ENCODE measurements around the gene DACT1. TPM values are rescaled to one million over a fixed set of nuclear protein-coding genes. Genes with fewer than 3 reads are reported as not detected.

Gene DACT1
- total RNA-seq, 4 donors from 2014 or later, result 1.7 to 3.1 TPM; not detected in 2

DNA sequence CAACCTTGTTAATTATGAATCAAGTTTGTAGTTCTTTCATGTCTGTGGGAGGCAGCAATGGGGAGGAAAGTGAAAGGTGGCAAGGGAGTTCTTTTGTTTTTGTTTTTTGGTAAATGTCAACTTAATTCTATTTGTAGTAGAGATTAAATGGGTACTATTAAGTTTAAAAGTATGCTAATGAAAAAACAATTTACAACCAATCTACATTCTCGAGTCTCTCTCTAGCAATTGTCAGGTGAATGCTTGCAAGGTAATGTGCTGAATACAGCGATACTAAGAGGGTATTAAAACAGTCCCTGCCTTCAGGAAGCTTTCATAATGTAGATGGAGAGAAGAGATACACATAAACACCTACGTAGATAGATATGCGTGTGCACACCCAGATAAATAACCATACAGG lies 1.6 kb upstream of the DACT1 start:
- Histone ChIP-seq H3K4me3 (no peak overlapping the region), H3K27me3 (peaks cover 0 to 57% (median 0%) of the 10 kb centered on the region in 4 donors), H3K36me3 (no peaks in the 10 kb centered on the region), H3K27ac (no peak overlapping the region), H3K9me3 (no peaks in the 10 kb centered on the region), H3K4me1 (peaks cover 0 to 57% (median 8%) of the 10 kb centered on the region in 3 donors)
- intact Hi-C loops (cut with DNase I), result no loop called here
- TF ChIP-seq, protein P1, sequence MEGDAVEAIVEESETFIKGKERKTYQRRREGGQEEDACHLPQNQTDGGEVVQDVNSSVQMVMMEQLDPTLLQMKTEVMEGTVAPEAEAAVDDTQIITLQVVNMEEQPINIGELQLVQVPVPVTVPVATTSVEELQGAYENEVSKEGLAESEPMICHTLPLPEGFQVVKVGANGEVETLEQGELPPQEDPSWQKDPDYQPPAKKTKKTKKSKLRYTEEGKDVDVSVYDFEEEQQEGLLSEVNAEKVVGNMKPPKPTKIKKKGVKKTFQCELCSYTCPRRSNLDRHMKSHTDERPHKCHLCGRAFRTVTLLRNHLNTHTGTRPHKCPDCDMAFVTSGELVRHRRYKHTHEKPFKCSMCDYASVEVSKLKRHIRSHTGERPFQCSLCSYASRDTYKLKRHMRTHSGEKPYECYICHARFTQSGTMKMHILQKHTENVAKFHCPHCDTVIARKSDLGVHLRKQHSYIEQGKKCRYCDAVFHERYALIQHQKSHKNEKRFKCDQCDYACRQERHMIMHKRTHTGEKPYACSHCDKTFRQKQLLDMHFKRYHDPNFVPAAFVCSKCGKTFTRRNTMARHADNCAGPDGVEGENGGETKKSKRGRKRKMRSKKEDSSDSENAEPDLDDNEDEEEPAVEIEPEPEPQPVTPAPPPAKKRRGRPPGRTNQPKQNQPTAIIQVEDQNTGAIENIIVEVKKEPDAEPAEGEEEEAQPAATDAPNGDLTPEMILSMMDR (IDR thresholded peaks at IDR 0.05), result no peak
- no peak for TF ChIP-seq POLR2A (IDR thresholded peaks at IDR 0.05)
- 55 to 66% methylated on average over 4 of the region's 4 CpGs for WGBS, 2 donors
- DNase-seq, result no peak

DNA sequence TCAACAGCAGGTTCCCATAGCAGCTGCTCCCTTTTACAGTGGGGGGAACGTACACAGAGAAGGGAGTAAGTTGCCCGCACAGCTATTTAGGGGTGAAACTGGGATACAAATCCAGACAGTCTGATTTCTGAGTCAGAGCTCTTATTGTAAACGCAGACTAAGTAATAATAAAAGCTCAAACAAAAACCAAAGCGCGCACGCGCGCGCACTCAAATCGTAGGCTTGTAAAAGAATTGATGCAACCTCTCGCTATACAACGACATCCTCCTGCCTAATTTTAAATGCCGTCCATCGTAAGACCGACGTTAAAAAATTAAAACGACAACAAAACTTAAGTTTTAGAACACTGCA lies 747 bp upstream of the DACT1 start:
- Histone ChIP-seq H3K27me3 (peaks cover 0 to 48% (median 0%) of the 10 kb centered on the region in 4 donors), H3K36me3 (no peaks in the 10 kb centered on the region), H3K27ac (peak overlapping the region in 3 of 4 donors; percentile 65 to 92 (median 91)), H3K9me3 (no peaks in the 10 kb centered on the region), H3K4me3 (peak overlapping the region; percentile 43 to 85 (median 58)), H3K4me1 (peaks cover 0 to 57% (median 8%) of the 10 kb centered on the region in 3 donors)
- TF ChIP-seq POLR2A (IDR thresholded peaks at IDR 0.05), result no peak
- TF ChIP-seq, protein P1 (IDR thresholded peaks at IDR 0.05), result no peak
- 1 to 10% methylated on average over 16 to 17 of the region's 17 CpGs for WGBS, 2 donors
- intact Hi-C loops (cut with DNase I), result no loop called here
- no peak for DNase-seq

DNA sequence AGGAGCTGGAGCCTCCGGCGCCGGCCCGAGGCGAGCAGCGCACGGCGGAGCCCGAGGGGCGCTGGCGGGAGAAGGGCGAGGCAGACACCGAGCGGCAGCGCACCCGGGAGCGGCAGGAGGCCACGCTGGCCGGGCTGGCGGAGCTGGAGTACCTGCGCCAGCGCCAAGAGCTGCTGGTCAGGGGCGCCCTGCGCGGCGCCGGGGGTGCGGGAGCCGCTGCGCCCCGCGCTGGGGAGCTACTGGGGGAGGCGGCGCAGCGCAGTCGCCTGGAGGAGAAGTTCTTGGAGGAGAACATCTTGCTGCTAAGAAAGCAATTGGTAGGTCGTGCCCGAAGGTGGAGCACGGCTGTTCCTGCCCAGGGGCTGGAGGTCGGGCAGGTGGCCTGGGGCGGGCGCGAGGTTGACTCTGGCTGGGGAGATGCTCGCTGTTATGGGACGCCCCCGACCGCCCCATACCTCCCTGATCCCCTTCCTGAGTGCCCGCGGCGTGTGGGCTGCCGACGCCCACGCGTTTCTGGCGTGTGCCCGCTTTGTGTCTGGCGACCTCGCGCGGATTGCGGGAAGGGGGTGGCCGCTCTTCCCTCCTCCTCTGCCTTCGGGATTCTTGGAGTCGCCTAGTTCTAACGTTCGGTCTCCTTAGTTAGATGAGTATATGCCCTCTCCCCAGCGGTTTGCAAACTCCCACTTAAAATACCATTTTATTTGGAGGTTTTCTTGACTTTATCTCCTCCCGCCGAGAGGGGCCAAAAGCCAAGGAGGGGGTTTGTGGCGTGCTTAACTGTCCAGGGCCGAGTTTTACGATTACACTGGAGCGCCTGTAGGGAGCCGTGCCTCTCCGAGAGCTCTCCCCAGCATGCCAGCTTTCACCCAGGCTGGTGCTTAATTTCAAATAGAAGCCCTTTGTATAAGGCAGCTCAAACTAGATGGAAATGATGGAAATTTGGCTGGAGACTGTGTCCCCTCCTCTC lies 752 bp downstream of the DACT1 start:
- H3K27ac ChIP-seq, result peak overlapping the region; percentile 62 to 92 (median 78)
- no peaks in the 10 kb centered on the region for H3K9me3 ChIP-seq
- DNase-seq, result no peak
- peaks cover 0 to 57% (median 8%) of the 10 kb centered on the region in 3 donors for H3K4me1 ChIP-seq
- no peaks in the 10 kb centered on the region for H3K36me3 ChIP-seq
- intact Hi-C loops (cut with DNase I), result no loop called here
- peaks cover 0 to 46% (median 0%) of the 10 kb centered on the region in 4 donors for H3K27me3 ChIP-seq
- H3K4me3 ChIP-seq, result peak overlapping the region; percentile 43 to 85 (median 58)
- 2 to 4% methylated on average over 17 to 28 of the region's 75 CpGs for WGBS, 2 donors
- TF ChIP-seq POLR2A (IDR thresholded peaks at IDR 0.05), result no peak
- TF ChIP-seq, protein P1 (IDR thresholded peaks at IDR 0.05), result no peak

DNA sequence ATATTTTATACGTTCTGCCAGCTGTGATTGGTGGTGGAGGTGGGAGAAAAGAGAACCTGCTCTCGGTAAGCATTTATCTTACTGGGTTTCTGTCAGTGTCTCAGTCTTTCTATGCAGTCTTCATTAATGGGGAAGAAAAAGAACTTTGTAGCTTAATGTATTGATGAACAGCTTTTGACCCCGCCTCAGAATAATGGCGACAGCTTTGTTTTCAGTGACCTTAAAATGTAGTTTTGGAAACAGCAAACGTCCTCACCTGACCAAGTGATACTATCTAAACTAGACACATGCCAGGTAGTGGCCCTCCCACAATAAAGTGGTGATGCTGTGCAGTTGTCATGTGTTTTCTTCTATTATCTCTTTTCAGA lies 1.4 kb downstream of the DACT1 start:
- TF ChIP-seq, protein P1 (IDR thresholded peaks at IDR 0.05), result no peak
- TF ChIP-seq POLR2A (IDR thresholded peaks at IDR 0.05), result no peak
- WGBS, 2 donors, result 26 to 29% methylated on average over 5 of the region's 5 CpGs

More for the DNA sequence above, 1.4 kb downstream of the DACT1 start:
- peaks cover 0 to 45% (median 0%) of the 10 kb centered on the region in 4 donors for H3K27me3 ChIP-seq
- intact Hi-C loops (cut with DNase I), result no loop called here
- H3K36me3 ChIP-seq, result no peaks in the 10 kb centered on the region
- no peaks in the 10 kb centered on the region for H3K9me3 ChIP-seq
- no peak for DNase-seq
- peak overlapping the region in 3 of 4 donors; percentile 65 to 92 (median 91) for H3K27ac ChIP-seq
- H3K4me3 ChIP-seq, result peak overlapping the region in 3 of 4 donors; percentile 43 to 85 (median 71)
- peaks cover 0 to 57% (median 8%) of the 10 kb centered on the region in 3 donors for H3K4me1 ChIP-seq
